Regular cardiac myocyte (primary cell): ENCODE results near the gene C1orf122. TPM values are rescaled to one million over a fixed set of nuclear protein-coding genes. Genes with fewer than 3 reads are reported as not detected.

Source experiments
- total RNA-seq: library from RNA; depleted of rRNA; stranded (reverse); fragments of >200 nt; gene quantifications from 2 replicates; pipeline ENCODE4 v1.2.3, GENCODE V29; 2014

The C1orf122 gene
- total RNA-seq, result 26.5 and 33.3 TPM in 2 replicates

GRCh38 chr1:37807555-37808368 lies at the start of gene C1orf122, which contains the start of gene YRDC:
C1orf122 (plus strand) TSS chr1:37807790; CDS start chr1:37808405, 615 bp downstream.
YRDC (minus strand) TSS chr1:37808208; CDS start chr1:37808180, 28 bp downstream.

DNA sequence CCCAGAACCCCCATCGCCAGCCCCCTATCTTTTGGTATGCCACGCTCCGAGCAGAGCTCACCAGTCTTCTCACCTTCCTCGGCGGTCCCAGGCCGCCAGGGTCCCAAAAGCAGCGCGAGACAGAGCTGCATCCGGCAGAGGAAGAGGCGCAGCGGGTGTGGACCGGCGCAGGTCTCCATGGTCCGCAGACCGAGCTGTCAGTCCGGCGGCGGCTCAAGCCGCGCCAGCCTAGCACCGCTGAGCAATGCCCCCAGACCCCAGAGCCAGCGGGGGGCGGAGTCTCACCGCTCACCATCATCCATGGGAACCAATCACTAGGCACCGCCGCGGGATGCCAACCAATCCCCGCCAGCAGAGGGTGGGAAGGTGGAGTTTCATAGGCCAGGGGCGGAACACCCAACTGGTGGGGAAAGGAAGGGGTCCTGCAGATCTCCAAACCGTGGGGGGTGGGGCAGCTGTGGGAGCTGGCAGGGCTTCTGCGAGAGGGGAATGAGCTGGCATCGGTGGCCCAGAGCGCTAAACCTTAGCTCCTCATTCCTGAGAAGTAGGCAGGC lies 42.6 kb upstream of the C1orf122 start, which contains the start of gene EPHA10:
Gene EPHA10, minus strand, starts transcription at position 233 of the 554 bp plus-strand sequence. Its CDS starts 54 bp downstream, at position 179.

DNA sequence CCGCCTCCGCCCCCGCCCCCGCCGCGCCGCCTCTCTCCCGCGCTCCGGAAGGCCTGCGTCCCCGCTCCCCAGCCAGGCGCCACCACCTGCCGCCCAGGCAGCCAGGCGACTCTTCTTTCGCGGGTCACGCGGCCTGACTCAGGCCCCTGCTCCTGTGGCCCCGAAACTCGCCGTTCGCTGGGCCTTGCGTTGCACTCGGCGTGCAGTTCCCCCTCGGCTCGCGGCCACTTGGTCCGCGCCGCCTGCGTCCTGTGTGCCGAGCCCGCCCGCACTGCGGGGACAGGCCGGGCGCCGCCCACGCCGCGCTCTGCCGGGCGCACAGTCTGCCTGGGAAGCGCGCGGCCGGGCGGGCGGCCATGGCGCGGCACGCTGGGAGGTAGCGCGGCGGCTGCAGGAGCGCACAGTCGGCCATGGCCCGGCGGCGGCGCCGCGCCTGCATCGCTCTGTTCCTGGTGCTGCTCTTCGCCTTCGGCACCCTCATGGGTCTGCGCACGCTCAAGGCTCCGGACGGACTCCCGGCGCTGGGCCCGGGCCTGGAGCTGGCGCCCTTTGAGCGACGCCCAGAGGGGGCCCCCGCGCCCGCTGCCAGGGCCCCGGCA lies 13.7 kb upstream of the C1orf122 start, which contains the start of gene MANEAL:
Gene MANEAL, plus strand, starts transcription at position 75 of the 599 bp plus-strand sequence. Its CDS starts 336 bp downstream, at position 411.

Other genes with a start within 250 kb of the C1orf122 start
- 69.3 and 77.8 TPM in 2 replicates for gene GNL2, start 211.9 kb upstream of the C1orf122 start, total RNA-seq
- under 0.01 TPM in 1 of 2 replicates, not detected in the other for gene RSPO1, start 172.9 kb upstream of the C1orf122 start, total RNA-seq
- 1.4 and 24.2 TPM in 2 replicates for gene CDCA8, start 115.3 kb upstream of the C1orf122 start, total RNA-seq
- under 0.01 TPM in 1 of 2 replicates, not detected in the other for gene EPHA10, start 42.7 kb upstream of the C1orf122 start, total RNA-seq
- 0.38 and 0.56 TPM in 2 replicates for gene MANEAL, start 13.9 kb upstream of the C1orf122 start, total RNA-seq
- gene YRDC, start 418 bp downstream of the C1orf122 start, total RNA-seq, result 12.1 and 33.2 TPM in 2 replicates
- gene MTF1, start 51.8 kb downstream of the C1orf122 start, total RNA-seq, result 2.3 and 3.3 TPM in 2 replicates
- 22.2 and 32.1 TPM in 2 replicates for gene INPP5B, start 139.3 kb downstream of the C1orf122 start, total RNA-seq
- 82.6 and 138 TPM in 2 replicates for gene SF3A3, start 182.2 kb downstream of the C1orf122 start, total RNA-seq
- 7.3 and 12.8 TPM in 2 replicates for gene FHL3, start 197.7 kb downstream of the C1orf122 start, total RNA-seq
- 30.2 and 56.4 TPM in 2 replicates for gene UTP11, start 204.9 kb downstream of the C1orf122 start, total RNA-seq
- gene POU3F1, start 239.0 kb downstream of the C1orf122 start, total RNA-seq, result not detected in 2 replicates